GM12801 (cell line): Measurements from ENCODE around the gene LHPP.

Experiments
- TF ChIP-seq, protein P1 (sequence below): IDR thresholded peaks from one replicate; pipeline ENCODE4 v1.5.1; 2011; ENCODE audit warnings: control low read depth; ENCODE audit not compliant: insufficient read length; ENCODE audit errors: extremely low read depth

The LHPP gene

DNA sequence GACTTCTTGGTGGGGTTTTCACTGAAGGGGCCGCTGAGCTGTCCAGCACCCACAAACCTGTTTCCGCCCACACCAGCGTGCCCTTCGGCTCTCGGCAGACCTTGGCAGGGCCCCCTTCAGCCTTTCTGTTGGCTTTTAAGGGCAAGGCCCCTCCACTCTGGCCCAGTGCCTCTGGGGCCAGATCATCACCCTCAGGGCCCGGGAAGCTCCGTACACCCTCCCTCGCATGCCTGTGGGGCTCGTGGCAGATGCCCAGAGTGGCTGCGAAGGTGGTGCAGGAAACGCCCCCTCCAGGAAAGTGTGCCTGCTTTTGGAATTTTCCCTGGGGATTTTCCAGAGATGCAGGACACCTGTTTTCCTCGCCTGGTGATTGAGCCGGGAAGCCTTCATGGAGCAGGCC is 7.0 kb downstream of the LHPP start:
- TF ChIP-seq, protein P1, sequence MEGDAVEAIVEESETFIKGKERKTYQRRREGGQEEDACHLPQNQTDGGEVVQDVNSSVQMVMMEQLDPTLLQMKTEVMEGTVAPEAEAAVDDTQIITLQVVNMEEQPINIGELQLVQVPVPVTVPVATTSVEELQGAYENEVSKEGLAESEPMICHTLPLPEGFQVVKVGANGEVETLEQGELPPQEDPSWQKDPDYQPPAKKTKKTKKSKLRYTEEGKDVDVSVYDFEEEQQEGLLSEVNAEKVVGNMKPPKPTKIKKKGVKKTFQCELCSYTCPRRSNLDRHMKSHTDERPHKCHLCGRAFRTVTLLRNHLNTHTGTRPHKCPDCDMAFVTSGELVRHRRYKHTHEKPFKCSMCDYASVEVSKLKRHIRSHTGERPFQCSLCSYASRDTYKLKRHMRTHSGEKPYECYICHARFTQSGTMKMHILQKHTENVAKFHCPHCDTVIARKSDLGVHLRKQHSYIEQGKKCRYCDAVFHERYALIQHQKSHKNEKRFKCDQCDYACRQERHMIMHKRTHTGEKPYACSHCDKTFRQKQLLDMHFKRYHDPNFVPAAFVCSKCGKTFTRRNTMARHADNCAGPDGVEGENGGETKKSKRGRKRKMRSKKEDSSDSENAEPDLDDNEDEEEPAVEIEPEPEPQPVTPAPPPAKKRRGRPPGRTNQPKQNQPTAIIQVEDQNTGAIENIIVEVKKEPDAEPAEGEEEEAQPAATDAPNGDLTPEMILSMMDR, result no peak

DNA sequence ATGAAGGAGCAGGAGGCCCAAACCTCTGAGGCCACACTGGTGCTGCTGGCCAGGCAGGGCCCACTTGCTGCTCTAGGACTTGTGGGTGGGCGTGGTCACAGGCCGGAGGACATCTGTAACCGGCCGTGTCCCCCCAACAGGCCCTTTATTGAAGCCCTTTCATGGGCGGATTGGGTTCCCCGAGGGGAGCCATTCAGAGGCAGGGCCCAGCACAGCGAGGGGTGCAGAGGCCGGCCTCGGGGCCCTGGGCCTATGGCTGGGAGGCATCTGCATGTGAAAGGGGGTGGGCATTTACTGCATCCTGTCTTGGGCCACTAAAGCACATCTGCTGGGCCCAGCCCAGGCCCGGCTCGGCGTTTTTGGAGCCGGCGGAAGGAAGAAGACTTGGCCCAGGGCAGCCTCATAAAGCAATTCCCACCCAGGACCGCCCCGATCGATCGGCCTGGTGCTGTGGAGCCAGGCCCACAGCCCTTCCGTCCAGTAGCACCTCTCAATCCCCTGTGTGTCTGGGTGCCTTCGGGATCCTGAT is 8.4 kb downstream of the LHPP start:
- TF ChIP-seq, protein P1, result no peak

DNA sequence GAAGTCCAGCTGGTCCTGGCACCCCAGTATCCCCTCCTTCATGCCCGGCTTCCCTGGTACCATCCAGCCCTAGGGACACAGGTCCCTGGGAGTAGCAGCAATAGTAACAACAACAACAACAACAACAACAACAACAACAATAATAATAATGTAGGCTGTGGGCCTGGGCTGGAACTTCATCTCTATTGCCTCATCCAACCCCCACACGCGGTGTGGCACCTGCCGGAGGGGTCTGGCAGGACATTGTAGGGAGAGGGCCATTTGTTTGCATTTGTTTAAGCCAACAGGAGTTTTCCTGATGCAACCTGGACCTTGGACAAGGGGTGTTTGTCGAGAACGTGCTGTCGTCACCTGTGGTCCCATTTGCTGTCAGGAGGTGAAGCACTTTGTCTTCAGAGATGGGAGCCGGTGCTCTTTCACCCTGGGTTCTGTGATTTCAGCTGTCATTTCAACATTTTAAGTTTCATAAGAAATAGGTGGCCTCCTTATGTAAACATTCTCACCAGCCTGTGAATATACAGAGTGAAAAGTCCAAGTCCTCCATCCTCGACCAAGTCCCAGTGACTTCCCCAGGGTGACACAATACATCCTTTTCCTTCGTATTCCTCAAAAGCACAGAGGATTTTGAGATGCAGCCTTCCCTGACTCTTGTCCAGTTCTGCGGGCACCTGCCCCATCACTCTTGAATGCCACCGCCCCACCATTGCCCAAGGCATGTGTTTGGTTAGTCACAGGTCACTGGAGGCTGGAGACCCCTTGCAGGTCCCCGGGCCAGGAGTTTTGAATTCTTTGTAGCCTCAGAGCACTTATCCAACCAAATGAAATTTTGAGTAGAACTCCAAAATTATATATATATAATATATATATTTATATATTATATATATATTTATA is 9.2 kb downstream of the LHPP start:
- TF ChIP-seq, protein P1, result no peak

DNA sequence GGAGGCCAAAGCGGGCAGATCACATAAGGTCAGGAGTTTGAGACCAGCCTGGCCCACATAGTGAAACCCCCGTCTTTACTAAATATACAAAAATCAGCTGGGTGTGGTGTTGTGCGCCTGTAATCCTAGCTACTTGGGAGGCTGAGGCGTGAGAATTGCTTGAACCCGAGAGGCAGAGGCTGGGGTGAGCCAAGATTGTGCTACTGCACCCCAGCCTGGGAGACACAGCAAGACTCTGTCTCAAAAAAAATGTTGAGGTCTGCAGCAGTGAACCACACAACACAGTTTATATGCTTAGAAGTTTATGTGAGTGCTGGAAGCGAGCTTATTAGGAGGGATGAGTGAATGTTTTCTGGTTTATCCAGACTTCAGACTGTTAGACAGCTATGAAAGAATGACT is 10.4 kb downstream of the LHPP start:
- TF ChIP-seq, protein P1, result no peak

DNA sequence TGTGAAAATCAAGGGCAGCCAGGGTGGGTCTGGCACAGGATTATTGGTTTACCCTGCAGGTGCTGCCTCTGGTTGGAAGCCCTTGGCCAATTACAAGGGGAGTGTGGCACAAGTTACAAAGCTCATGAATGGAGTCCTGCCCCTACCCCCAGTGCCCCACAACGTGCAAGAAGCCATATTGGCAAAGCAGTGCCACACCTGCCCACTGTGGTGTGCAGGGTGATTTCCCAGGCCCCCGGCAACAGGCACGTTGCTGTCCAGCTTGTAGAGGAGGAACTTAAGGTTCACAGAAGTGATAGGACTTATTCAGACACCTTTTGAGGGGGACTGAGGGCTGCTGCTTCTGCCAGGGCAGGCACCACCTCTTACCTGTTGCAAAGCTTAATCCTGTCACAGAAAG is 11.4 kb downstream of the LHPP start:
- TF ChIP-seq, protein P1, result no peak

DNA sequence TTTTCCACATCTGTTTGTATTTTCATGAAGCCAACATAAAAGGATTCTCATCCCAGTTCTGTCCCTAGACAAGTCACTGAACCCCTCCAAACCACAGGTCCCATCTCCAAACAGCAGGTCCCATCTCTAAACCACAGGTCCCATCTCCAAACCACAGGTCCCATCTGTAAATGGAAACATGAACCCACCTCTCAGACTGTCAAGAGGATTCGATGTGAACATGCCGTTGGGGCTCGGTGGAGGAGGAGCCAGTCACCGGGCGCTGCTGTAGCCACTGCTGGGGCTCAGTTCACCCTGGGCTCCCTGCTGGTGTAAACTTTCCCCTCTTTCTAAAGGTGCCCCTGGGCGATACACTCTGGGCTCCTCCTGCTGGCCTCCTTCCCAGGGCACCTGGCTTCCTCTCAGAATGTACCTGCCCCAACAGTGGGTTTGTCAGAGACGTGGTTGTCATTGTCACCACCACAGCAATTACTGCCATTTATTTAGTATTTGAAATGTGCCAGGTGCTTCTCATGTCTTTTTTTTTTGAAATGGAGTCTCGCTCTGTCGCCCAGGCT is 13.0 kb downstream of the LHPP start:
- TF ChIP-seq, protein P1, result no peak

DNA sequence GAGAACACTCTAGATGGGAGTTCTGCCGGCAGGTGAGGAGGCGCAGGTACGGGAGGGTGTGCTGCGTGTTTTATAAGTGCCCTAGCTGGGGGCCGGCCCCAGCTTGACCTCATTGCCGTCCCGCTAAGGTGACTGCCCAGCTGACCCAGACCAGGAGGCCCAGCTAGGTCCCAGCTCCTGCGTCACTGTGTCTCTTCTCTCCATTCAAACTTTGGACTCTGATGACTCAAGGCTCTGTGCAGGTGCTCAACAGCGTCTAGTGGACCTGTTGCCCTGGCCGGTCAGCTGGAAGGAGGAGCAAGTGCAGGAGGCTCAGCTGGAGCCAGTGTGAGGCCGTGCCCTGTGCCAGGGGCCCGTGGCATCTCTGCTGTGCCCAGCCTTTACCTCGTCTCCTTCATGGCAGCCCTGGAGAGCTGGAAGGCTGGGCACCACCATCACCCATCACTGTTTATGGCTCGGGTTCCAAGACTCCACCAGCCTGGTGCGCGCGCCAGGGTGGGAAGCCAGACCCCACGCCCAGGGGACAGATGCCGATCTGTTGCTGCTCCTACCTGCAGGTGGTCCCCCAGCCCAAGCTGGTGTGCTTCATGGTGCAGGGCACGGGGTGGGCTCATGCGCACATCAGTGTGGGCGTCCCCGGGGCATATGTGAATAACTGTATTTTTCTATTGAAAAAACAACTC is 14.6 kb downstream of the LHPP start:
- TF ChIP-seq, protein P1, result no peak
